T follicular helper cell (primary cell): ENCODE measurements around the gene CHEK1.

Source experiments
- DNase-seq: peaks from one replicate; pipeline ENCODE4 v3.0.0-alpha.2; 2020; ENCODE audit warnings: low read depth

Gene CHEK1

GRCh38 chr11:125626288-125626950, 1.5 kb downstream of the CHEK1 start:
- peak; percentile 10 for DNase-seq

GRCh38 chr11:125627236-125627910, 2.4 kb downstream of the CHEK1 start:
- no peak for DNase-seq

- no peak for DNase-seq
Observed at GRCh38 chr11:125637840-125638239, 12.9 kb downstream of the CHEK1 start.

GRCh38 chr11:125638315-125638714, 13.4 kb downstream of the CHEK1 start:
- no peak for DNase-seq

- DNase-seq, result no peak
Observed at GRCh38 chr11:125645871-125646270, 20.9 kb downstream of the CHEK1 start.

- DNase-seq, result no peak
Observed at GRCh38 chr11:125649465-125650166, 24.7 kb downstream of the CHEK1 start.

GRCh38 chr11:125662689-125663088, 37.7 kb downstream of the CHEK1 start:
- DNase-seq, result no peak

GRCh38 chr11:125663910-125664309, 38.9 kb downstream of the CHEK1 start:
- no peak for DNase-seq

- DNase-seq, result no peak
Observed at GRCh38 chr11:125667151-125667550, 42.2 kb downstream of the CHEK1 start.

- no peak for DNase-seq
Observed at GRCh38 chr11:125670172-125670571, 45.2 kb downstream of the CHEK1 start.

- no peak for DNase-seq
Observed at GRCh38 chr11:125671561-125671960, 46.6 kb downstream of the CHEK1 start.

GRCh38 chr11:125674210-125674609, 49.2 kb downstream of the CHEK1 start:
- DNase-seq, result no peak

GRCh38 chr11:125675196-125675595, 50.2 kb downstream of the CHEK1 start:
- no peak for DNase-seq

GRCh38 chr11:125679397-125679796, 54.4 kb downstream of the CHEK1 start:
- DNase-seq, result no peak

- no peak for DNase-seq
Observed at GRCh38 chr11:125679837-125680236, 54.9 kb downstream of the CHEK1 start.

- DNase-seq, result no peak
Observed at GRCh38 chr11:125680747-125681146, 55.8 kb downstream of the CHEK1 start, which contains the start of gene ACRV1. Gene ACRV1 (minus strand): TSS chr11:125680847. CDS start chr11:125680780, 67 bp downstream.

- no peak for DNase-seq
Observed at GRCh38 chr11:125685228-125685627, 60.3 kb downstream of the CHEK1 start.

GRCh38 chr11:125688066-125688465, 63.1 kb downstream of the CHEK1 start:
- DNase-seq, result no peak

- DNase-seq, result no peak
Observed at GRCh38 chr11:125688632-125689031, 63.7 kb downstream of the CHEK1 start.

- no peak for DNase-seq
Observed at GRCh38 chr11:125689274-125689859, 64.4 kb downstream of the CHEK1 start.

- DNase-seq, result no peak
Observed at GRCh38 chr11:125690006-125690405, 65.0 kb downstream of the CHEK1 start.

GRCh38 chr11:125692887-125693286, 67.9 kb downstream of the CHEK1 start:
- DNase-seq, result no peak

GRCh38 chr11:125694951-125695350, 70.0 kb downstream of the CHEK1 start:
- DNase-seq, result no peak
